ENCODE results near the gene ANKRD37. TPM values are rescaled to one million over a fixed set of nuclear protein-coding genes. Genes with fewer than 3 reads are reported as not detected.
A peak's percentile ranks its signal among the peaks of the same experiment; 100 is the strongest.

ANKRD37 gene
- total RNA-seq, 4 donors from 2014 or later, result 5.9 to 15.4 (median 9.3) TPM

- Histone ChIP-seq H3K4me1 (peaks cover 0 to 4% of the 10 kb centered on the region in 2 donors), H3K27ac (peak overlapping the region in 1 of 4 donors; percentile 8), H3K4me3 (no peak overlapping the region), H3K27me3 (no peaks in the 10 kb centered on the region), H3K36me3 (peaks cover 0 to 79% of the 10 kb centered on the region in 2 donors), H3K9me3 (no peaks in the 10 kb centered on the region)
- intact Hi-C loops (cut with DNase I; ENCODE audit: low total_unique reads) (no loop called here), in situ Hi-C loops (cut with MboI; ENCODE audit: low sequenced_read_pairs in 4 of 4) (no loop called here)
- TF ChIP-seq POLR2A (IDR thresholded peaks at IDR 0.05) (no peak), CTCF (IDR thresholded peaks at IDR 0.05 in 4 of 5, conservative IDR thresholded peaks at IDR 0.05 in 1 of 5) (no peak)
- ATAC-seq, result no peak
- no peak for DNase-seq
These were observed 15.8 kb downstream of the ANKRD37 start for GRCh38 chr4:185412412-185412811.

- H3K27me3 ChIP-seq, result no peaks in the 10 kb centered on the region
- intact Hi-C loops (cut with DNase I; ENCODE audit: low total_unique reads), result no loop called here
- no peak for DNase-seq
- H3K4me1 ChIP-seq, result peaks cover 0 to 10% of the 10 kb centered on the region in 2 donors
- TF ChIP-seq CTCF (IDR thresholded peaks at IDR 0.05 in 4 of 5, conservative IDR thresholded peaks at IDR 0.05 in 1 of 5) (no peak), POLR2A (IDR thresholded peaks at IDR 0.05) (no peak)
- ATAC-seq, result no peak
- H3K27ac ChIP-seq, result no peak overlapping the region
- no peak overlapping the region for H3K4me3 ChIP-seq
- H3K36me3 ChIP-seq, result peaks cover 0 to 54% of the 10 kb centered on the region in 2 donors
- H3K9me3 ChIP-seq, result no peaks in the 10 kb centered on the region
- in situ Hi-C loops (cut with MboI; ENCODE audit: low sequenced_read_pairs in 4 of 4), result no loop called here
These were observed 20.3 kb downstream of the ANKRD37 start for GRCh38 chr4:185416955-185417354.

- ATAC-seq (no peak), DNase-seq (no peak)
- peaks cover 18 to 28% of the 10 kb centered on the region in 2 donors for H3K4me1 ChIP-seq
- intact Hi-C loops (cut with DNase I; ENCODE audit: low total_unique reads) (no loop called here), in situ Hi-C loops (cut with MboI; ENCODE audit: low sequenced_read_pairs in 4 of 4) (no loop called here)
- H3K36me3 ChIP-seq, result peaks cover 0 to 14% of the 10 kb centered on the region in 2 donors
- no peaks in the 10 kb centered on the region for H3K9me3 ChIP-seq
- H3K27me3 ChIP-seq, result no peaks in the 10 kb centered on the region
- no peak for TF ChIP-seq POLR2A (IDR thresholded peaks at IDR 0.05)
- no peak for TF ChIP-seq CTCF (IDR thresholded peaks at IDR 0.05 in 4 of 5, conservative IDR thresholded peaks at IDR 0.05 in 1 of 5)
- H3K4me3 ChIP-seq, result no peak overlapping the region
- H3K27ac ChIP-seq, result peak overlapping the region in 1 of 4 donors; percentile 28
These were observed 24.9 kb downstream of the ANKRD37 start for GRCh38 chr4:185421366-185422124.

- Histone ChIP-seq H3K27me3 (no peaks in the 10 kb centered on the region), H3K4me3 (peak overlapping the region; percentile 65 to 95 (median 85)), H3K27ac (peak overlapping the region; percentile 89 to 99 (median 94)), H3K9me3 (no peaks in the 10 kb centered on the region), H3K36me3 (peaks cover 0 to 5% of the 10 kb centered on the region in 2 donors), H3K4me1 (peaks cover 18 to 28% of the 10 kb centered on the region in 2 donors)
- in situ Hi-C loops (cut with MboI; ENCODE audit: low sequenced_read_pairs in 4 of 4) (no loop called here), intact Hi-C loops (cut with DNase I; ENCODE audit: low total_unique reads) (loop anchor here (1.0 kb wide), 2 partner anchors 29 to 45 kb away; partner anchors contain the start of gene ANKRD37)
- TF ChIP-seq CTCF (IDR thresholded peaks at IDR 0.05 in 4 of 5, conservative IDR thresholded peaks at IDR 0.05 in 1 of 5), result no peak
- TF ChIP-seq POLR2A (IDR thresholded peaks at IDR 0.05), result no peak
- DNase-seq (no peak), ATAC-seq (peak; percentile 61 to 74)
These were observed 28.4 kb downstream of the ANKRD37 start for GRCh38 chr4:185424905-185425646.

Data from gastrocnemius medialis (tissue), 4 donors.